Lower leg skin (tissue), 4 donors: ENCODE results near the gene KLHL10. TPM values are rescaled to one million over a fixed set of nuclear protein-coding genes. Genes with fewer than 3 reads are reported as not detected.
A peak's percentile ranks its signal among the peaks of the same experiment; 100 is the strongest.
"Not testable (repeated sequence)": the region's sequence is repeated elsewhere in the genome, so short reads cannot be mapped to it uniquely, and the experiment has no call there.

Experiments used
- DNase-seq, 2 donors: peaks; one replicate each; pipeline ENCODE4 v3.0.0-alpha.2; 2019; ENCODE audit warnings: low spot score in 2 of 2
- H3K4me3 ChIP-seq: fragments of 200-600 bp; sonication (generic); 2 replicates; pipeline ENCODE4 v1.5.1; 2017; ENCODE audit warnings: mild to moderate bottlenecking, low read depth; ENCODE audit not compliant: poor library complexity, severe bottlenecking
- CTCF ChIP-seq, 3 donors: fragments of 450-650 bp; IDR thresholded peaks; one replicate each; pipeline ENCODE4 v1.5.1; 2016; ENCODE audit warnings: antibody characterized with exemption in 3 of 3, mild to moderate bottlenecking in 3 of 3, moderate library complexity in 2 of 3
- POLR2A ChIP-seq, 2 donors: fragments of 450-650 bp; IDR thresholded peaks; one replicate each; pipeline ENCODE4 v1.6.1; 2016 to 2017; ENCODE audit warnings: antibody characterized with exemption in 2 of 2, mild to moderate bottlenecking in 1 of 2, moderate library complexity in 1 of 2
- WGBS, 2 donors: methylation state at CpG; one replicate each; pipeline ENCODE4 v1.1.5; 2018; 5-methylcytosine and 5-hydroxymethylcytosine counted together
- intact Hi-C: fragments of 100-400 bp; cut with DNase I; formaldehyde crosslinking; loops from one replicate; pipeline ENCODE4 v1.15.0; 2023; ENCODE audit warnings: low total_unique reads
- total RNA-seq, 4 donors: library from RNA; depleted of rRNA; stranded (reverse); fragments of >200 nt; gene quantifications; one replicate each; pipeline ENCODE4 v1.1.0, GENCODE V29; 2016

Gene KLHL10
- total RNA-seq, 4 donors from 2014 or later: not detected

DNA sequence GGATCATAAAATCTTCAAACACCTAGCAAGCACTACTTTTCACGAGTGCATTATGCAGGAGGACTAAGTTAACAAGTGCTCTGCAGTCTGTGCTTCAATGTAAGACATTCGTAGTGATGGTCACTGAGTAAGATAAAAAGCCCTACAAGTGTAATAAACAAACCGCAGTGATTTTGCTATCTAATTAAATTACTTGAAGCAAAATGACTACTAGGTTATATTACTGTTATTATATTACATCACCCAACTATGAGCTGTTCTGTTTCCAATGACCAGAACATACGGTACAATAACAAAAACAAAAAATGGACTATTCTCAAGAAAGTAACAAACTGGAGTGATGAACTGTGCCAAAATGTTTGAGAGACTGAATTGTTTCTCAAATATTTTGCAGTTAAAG, 11.2 kb downstream of the KLHL10 start:
- intact Hi-C loops: no loop called here
- no peak for TF ChIP-seq CTCF (IDR thresholded peaks at IDR 0.05)
- no peak for TF ChIP-seq POLR2A (IDR thresholded peaks at IDR 0.05)
- DNase-seq: no peak
- 65 to 79% methylated on average over 4 of the region's 4 CpGs for whole genome bisulfite sequencing, 2 donors
- no peak overlapping the region for H3K4me3 ChIP-seq

GRCh38 chr17:41849251-41849990, 11.8 kb downstream of the KLHL10 start:
- intact Hi-C loops: no loop called here
- TF ChIP-seq POLR2A (IDR thresholded peaks at IDR 0.05): no peak
- TF ChIP-seq CTCF (IDR thresholded peaks at IDR 0.05): no peak
- DNase-seq: no peak
- 77% methylated on average over 4 of the region's 4 CpGs for WGBS, 2 donors
- no peak overlapping the region for H3K4me3 ChIP-seq

- WGBS, 2 donors: 89 to 90% methylated on average over 14 of the region's 14 CpGs
- DNase-seq, intact Hi-C loops, H3K4me3 ChIP-seq: not testable (repeated sequence)
Measured at GRCh38 chr17:41851382-41851781, 13.8 kb downstream of the KLHL10 start.

- 78 to 82% methylated on average over 3 of the region's 3 CpGs for WGBS, 2 donors
- H3K4me3 ChIP-seq: no peak overlapping the region
Measured at GRCh38 chr17:41860254-41860931, 22.8 kb downstream of the KLHL10 start.

GRCh38 chr17:41863074-41863848, 25.6 kb downstream of the KLHL10 start:
- intact Hi-C loops: no loop called here
- no peak overlapping the region for H3K4me3 ChIP-seq
- TF ChIP-seq POLR2A (IDR thresholded peaks at IDR 0.05): no peak
- no peak for TF ChIP-seq CTCF (IDR thresholded peaks at IDR 0.05)
- 62 to 64% methylated on average over 18 of the region's 18 CpGs for WGBS, 2 donors
- DNase-seq: no peak

More at GRCh38 chr17:41860254-41860931, 22.8 kb downstream of the KLHL10 start:
- TF ChIP-seq POLR2A (IDR thresholded peaks at IDR 0.05) (no peak), CTCF (IDR thresholded peaks at IDR 0.05) (no peak)
- intact Hi-C loops: no loop called here
- DNase-seq: no peak

DNA sequence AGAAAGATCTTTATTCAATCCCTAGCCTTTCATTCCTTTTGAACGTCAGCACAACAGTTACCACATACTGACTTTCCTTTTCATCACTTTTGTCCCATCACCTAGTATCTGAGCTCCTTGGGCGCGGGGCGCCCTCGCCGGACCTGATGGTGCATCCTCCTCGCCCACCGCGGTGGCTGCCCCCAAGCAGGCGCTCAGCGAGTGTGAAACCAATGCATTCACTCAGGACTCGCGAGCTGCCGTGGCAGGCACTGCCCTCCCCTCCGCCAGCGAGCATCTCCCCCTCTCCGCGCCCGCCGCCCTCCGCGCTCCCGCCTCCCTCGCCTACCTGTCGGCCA, 26.8 kb downstream of the KLHL10 start:
- no peak for TF ChIP-seq POLR2A (IDR thresholded peaks at IDR 0.05)
- no peak for TF ChIP-seq CTCF (IDR thresholded peaks at IDR 0.05)
- WGBS, 2 donors: 0 to 1% methylated on average over 20 to 25 of the region's 25 CpGs
- intact Hi-C loops: no loop called here
- H3K4me3 ChIP-seq: peak overlapping the region; percentile 78
- DNase-seq: no peak
